GM12875 (cell line): Measurements from ENCODE around the gene CHMP2B.

Source experiments
- H3K4me3 ChIP-seq: one replicate; pipeline ENCODE4 v1.5.1; 2011; ENCODE audit warnings: low read depth, low read length, control low read depth
- TF ChIP-seq, protein P1 (sequence below): IDR thresholded peaks from 2 replicates; pipeline ENCODE4 v1.5.1; 2011; ENCODE audit warnings: low read depth, mild to moderate bottlenecking, control low read depth, inconsistent platforms, low read length, moderate library complexity, borderline replicate concordance; ENCODE audit not compliant: insufficient read depth

Gene CHMP2B

DNA sequence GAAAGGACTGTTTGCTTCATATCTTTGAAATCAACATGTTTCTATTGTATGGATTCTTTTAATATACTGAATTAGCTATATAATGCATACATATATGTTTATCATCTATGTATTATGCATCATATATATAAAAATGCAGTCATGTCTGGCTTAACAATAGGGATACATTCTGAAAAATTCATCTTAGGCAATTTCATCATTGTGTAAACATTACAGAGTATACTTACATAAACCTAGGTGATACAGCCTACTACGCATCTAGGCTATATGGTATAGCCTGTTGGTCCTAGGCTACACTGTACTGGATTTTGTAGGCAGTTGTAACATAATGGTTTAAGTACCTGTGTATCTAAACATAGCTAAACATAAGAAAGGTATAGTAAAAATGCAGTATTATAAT is 21.7 kb downstream of the CHMP2B start:
- TF ChIP-seq, protein P1, sequence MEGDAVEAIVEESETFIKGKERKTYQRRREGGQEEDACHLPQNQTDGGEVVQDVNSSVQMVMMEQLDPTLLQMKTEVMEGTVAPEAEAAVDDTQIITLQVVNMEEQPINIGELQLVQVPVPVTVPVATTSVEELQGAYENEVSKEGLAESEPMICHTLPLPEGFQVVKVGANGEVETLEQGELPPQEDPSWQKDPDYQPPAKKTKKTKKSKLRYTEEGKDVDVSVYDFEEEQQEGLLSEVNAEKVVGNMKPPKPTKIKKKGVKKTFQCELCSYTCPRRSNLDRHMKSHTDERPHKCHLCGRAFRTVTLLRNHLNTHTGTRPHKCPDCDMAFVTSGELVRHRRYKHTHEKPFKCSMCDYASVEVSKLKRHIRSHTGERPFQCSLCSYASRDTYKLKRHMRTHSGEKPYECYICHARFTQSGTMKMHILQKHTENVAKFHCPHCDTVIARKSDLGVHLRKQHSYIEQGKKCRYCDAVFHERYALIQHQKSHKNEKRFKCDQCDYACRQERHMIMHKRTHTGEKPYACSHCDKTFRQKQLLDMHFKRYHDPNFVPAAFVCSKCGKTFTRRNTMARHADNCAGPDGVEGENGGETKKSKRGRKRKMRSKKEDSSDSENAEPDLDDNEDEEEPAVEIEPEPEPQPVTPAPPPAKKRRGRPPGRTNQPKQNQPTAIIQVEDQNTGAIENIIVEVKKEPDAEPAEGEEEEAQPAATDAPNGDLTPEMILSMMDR: no peak
- no peak overlapping the region for H3K4me3 ChIP-seq

DNA sequence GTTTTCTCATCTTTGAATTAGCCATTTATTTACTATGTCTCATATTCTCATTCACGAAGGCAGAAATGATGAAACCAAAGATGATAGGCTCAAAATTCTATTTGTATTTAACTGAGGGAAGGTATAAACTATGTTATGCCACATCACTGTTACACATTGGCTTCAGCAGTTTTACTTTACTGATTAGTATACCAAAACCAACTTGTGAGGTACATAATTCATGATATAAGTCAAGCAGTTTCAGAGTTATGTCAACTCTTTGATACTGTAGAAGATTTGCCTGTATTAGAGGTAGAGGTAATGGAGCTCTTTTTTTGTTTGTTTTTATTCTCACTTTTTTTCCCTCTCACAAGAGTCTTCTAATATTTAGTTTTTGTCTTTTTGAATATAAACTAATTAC is 22.9 kb downstream of the CHMP2B start:
- TF ChIP-seq, protein P1: no peak
- no peak overlapping the region for H3K4me3 ChIP-seq

DNA sequence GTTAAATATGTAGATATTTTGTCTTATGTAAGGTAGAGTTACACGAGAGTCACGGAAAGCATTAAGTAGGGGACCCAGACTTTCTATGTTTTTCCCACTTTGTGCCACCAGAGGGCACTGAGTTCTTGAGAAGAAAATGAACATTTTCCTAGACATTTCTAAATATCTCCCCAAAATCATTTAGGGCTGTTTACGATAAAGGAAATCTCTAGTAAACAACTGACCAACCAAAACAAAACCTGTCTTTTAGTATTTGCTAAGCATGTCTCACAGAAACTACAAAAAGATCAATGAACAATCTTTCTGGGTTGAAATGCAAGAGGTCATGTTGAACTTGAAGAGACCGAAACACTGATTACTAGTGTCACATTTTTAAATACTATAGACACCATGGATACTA is 33.2 kb downstream of the CHMP2B start:
- TF ChIP-seq, protein P1: peak; percentile 57; the same call in 1 of the 2 replicates
- no peak overlapping the region for H3K4me3 ChIP-seq

DNA sequence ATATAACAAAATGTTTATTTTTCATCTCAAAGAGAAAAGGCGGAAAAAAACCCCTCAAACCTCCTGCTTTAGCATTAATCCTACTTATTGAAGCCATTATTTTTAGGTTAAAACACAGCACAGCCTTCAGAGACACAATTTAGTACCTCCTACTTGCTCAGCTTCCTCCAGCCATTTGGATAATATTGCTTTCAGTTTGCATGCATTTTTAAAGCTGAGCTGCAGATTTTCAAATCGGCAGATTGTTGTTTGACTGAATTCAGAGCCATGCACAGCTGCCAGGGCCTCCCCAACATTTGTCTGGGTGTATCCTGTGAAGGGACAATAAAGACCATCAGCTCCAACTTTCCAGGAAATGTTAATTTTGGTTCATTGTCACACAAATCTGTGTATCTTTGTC is 34.8 kb downstream of the CHMP2B start:
- TF ChIP-seq, protein P1: no peak
- no peak overlapping the region for H3K4me3 ChIP-seq

DNA sequence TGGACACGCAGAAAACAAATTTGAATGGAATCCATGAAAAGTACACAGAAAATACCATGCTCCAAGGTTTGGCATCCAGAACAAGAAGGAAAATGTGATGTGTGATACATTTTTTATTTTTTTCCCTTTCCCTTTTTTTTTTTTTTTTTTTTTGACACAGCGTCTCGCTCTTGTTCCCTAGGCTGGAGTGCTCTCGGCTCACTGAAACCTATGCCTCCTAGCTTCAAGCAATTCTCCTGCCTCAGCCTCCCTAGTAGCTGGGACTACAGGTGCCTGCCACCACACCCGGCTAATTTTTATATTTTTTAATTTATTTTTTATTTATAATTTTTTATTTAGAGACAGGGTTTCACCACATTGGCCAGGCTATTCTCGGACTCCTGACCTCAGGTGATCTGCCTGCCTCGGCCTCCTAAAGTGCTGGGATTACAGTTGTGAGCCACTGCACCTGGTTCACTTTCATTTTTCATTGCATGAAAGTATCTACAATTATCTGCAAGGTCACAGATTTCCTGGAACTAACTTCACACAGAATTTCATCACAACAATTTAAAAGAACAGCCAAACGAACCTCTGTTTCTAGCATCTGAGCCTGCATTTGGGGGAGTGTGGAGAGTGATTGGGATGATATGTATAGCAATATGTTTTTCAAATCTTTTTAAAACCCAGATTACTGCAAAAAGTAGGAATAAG is 41.0 kb downstream of the CHMP2B start:
- TF ChIP-seq, protein P1: no peak

DNA sequence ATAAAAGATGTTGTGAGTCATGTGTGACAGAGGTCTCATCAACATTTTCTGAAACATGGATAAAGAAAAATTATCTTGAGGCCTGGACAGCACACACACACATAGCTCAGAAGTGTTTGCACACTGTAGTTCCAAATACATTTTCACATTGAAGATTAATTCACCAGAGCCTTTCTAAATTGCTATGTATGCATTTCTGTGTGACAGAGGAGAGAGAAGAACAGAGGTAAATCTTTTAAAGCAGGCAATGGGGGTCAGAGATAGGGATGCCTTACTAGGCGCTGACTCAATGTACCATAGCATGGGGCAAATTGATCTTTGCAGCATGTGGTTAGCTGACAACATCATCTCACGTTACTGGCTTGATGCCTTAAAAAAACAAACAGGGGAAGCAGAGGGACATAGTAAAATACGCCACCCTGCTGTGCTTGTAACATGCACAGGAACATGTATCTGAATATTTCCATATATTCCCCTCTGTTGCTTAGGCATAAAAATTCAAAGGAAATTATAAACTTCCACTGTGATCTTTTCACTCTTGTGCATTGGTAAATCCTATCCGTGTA is 41.6 kb downstream of the CHMP2B start:
- TF ChIP-seq, protein P1: no peak
- no peak overlapping the region for H3K4me3 ChIP-seq

More for the DNA sequence above, 41.0 kb downstream of the CHMP2B start:
- no peak overlapping the region for H3K4me3 ChIP-seq

DNA sequence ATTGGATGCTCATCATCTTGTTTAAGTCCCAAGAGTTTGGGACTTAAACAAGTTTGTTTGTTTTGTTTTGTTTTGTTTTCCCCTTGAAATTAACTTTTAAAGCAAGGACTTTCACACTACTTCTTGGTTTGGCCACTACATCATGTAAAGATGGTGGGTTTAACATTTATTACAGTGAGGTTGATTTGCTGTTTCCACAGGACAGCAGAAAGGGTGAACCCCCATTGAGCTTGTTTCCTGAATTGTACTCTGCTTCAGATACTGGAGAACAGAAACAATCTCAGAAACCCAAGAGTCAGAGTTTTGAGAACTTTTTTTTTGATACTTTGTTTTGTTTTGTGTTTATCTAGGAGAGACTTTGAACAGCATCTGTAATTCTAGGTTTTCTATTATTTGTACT is 42.6 kb downstream of the CHMP2B start:
- H3K4me3 ChIP-seq: no peak overlapping the region
- TF ChIP-seq, protein P1: no peak
